NCI-H1436 (cell line): ENCODE data around the gene SPATA6.
"Not testable (repeated sequence)": the region's sequence is repeated elsewhere in the genome, so short reads cannot be mapped to it uniquely, and the experiment has no call there.

ENCODE experiments used
- DNase-seq: peaks from one replicate; lab custom pipeline; 2025; lab: John Stamatoyannopoulos, UW

The SPATA6 gene

DNA sequence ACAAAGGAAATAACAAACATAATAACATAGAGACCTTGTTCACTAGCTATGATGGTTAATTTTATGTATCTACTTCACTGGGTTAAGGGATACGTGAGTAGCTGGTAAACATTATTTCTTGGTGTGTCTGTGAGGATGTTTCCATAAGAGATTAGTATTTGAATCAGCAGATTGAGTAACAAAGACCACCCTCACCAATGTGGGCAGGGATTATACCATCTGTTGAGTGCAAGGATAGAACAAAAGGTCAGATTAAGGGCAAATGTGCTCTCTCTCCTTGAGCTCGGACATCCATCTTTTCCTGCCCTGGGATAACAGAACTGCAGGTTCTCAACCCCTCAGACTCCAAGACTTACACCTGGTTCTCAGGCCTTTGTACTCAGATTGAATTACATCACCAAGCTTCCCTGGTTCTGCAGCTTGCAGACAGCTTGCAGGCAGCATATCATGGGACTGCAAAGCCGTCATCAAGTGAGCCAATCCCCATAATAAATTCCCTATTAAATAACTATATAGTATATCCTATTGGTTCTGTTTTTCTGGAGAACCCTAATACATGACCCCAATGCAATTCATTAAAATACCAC lies 9.2 kb downstream of the SPATA6 start:
- DNase-seq = no peak

DNA sequence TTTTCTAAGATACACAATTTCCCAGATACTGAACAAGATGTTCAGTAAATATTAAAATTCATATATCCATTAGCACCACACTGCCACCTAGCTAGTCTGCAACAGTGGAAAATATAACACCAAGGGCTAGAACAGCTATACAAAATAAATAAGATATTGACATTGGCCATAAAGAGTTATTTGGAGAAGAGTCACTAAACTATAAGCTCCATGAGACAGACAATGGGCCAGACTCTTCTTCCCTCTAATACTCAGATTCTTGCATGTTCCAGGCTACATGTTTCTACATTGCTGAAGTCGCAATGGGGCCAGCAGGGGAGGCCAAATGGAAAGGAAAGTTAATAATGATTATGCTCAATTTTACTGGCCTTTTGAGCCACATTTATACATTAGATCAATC lies 21.5 kb downstream of the SPATA6 start:
- no peak for DNase-seq

DNA sequence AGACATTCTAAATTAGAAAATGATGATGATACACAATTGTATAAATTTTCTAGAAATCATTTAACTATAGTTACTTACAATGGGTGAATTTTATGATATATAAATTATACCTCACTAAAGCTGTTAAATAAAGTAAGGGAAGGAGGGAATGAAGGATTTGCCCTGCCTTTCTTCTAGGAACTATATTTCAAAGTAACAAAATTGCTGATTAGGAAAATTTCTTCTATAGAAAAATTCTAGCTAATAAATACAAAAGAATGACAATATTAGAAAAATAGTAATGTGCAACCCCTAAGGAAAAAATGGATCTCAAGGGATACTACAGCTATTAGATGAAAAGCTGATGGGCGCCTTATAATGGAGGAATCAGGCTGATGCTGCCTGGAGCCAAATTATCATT lies 23.1 kb downstream of the SPATA6 start:
- DNase-seq = no peak

DNA sequence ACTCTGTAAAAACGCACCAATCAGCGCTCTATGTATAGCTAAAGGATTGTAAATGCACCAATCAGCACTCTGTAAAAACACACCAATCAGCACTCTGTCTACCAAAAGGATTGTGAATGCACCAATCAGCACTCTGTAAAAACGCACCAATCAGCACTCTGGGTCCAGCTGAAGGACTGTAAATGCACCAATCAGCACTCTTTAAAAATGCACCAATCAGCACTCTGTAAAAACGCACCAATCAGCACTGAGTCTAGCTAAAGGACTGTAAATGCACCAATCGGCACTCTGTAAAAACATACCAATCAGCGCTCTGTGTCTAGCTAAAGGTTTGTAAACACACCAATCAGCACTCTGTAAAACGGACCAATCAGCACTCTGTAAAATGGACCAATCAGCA lies 27.8 kb downstream of the SPATA6 start:
- DNase-seq = not testable (repeated sequence)

DNA sequence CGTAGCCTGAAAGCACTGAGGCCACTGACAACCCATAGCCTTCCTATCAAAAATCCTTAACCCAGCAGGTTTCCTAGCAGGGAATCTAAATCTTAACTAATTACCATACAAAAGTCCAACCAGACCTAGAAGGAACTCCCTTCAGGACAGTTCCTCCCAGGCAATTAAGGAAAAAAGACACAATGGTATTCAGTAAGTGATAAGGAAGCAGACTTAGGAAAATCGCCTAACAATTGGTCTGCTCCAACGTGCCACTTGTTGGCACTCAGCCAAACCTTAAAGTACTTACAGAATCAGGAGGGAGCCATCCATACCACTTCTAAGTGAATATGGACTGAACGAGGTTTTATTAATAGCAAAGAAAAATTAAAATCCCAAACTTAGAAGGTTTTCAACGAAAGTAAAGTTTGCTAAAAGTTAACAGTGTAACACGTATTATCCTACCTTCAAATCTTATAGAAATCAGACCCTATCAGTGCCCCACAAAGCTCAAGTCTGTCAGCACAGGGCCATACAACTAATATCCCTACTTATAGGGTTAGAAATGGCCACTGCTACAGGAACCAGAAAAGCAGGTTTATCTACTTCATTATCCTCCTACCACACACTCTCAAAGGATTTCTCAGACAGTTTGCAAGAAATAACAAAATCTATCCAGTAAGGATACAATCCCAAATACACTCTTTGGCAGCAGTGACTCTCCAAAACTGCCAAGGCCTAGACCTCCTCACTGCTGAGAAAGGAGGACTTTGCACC lies 29.0 kb downstream of the SPATA6 start:
- DNase-seq = no peak

DNA sequence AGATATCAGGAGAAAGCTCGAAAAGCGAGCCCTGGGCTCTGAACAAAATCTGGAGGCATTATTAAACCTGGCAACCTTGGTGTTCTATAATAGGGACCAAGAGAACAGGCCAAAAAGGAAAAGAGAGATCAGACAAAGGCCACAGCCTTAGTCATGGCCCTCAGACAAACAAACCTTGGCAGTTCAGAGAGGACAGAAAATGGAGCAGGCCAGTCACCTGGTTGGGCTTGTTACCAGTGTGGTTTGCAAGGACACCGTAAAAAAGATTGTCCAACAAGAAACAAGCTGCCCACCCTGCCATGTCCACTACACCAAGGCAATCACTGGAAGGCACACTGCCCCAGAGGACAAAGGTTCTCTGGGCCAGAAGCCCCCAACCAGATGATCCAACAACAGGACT lies 31.2 kb downstream of the SPATA6 start:
- not testable (repeated sequence) for DNase-seq

DNA sequence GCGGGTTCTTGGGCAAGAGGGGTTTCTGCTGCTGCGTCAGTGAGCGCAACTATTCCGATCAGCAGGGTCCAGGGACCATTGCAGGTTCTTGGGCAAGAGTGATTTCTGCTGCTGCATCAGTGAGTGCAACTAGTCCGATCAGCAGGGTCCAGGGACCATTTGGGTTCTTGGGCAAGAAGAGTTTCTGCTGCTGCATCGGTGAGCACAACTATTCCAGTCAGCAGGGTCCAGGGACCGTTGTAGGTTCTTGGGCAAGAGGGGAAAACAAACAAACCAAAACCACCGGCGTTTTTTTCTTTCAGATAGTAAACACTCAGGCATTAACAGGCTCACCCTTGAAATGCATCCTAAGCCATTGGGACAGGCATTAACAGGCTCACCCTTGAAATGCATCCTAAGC lies 32.6 kb downstream of the SPATA6 start:
- no peak for DNase-seq

DNA sequence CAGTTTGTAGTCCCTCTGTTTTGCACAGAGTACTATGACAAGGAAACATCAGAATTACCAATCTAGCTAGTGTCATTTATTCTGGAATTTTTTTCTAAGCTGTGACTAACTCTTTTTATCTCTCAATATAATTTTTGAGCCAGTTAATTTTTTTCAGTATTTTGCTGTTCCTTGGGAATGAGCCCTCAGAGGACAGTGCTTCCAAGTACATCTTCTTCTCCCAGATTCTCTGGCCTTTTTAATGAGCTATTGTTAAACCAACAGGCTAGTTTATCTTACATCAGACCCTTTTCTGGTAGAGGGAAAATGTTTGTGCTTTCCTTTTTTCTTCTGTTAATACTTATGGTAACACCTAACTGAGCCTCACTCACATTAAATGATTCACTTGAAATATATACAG lies 34.6 kb downstream of the SPATA6 start:
- DNase-seq = not testable (repeated sequence)

DNA sequence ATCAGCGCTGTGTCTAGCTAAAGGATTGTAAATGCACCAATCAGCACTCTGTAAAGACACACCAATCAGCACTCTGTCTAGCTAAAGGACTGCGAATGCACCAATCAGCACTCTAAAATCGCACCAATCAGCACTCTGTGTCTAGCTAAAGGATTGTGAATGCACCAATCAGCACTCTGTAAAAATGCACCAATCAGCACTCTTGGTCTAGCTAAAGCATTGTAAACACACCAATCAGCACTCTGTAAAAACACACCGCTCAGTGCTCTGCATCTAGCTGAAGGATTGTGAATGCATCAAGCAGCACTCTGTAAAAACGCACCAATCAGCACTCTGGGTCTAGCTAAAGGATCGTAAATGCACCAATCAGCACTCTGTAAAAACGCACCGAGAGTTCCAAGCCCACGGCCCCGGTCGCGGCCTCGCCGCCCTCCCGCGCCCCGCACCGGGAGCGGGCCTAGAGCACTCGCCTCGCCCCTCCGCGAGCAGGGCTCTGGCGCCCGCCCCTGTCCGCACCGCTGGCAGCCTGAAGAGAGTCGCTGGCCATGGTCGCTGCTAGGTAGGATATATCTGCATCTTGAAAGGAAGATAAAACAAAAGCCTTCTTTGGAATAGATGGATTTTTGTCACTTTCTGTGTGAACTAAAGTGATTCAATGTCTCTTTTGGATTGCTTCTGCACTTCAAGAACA lies 36.5 kb downstream of the SPATA6 start:
- not testable (repeated sequence) for DNase-seq

DNA sequence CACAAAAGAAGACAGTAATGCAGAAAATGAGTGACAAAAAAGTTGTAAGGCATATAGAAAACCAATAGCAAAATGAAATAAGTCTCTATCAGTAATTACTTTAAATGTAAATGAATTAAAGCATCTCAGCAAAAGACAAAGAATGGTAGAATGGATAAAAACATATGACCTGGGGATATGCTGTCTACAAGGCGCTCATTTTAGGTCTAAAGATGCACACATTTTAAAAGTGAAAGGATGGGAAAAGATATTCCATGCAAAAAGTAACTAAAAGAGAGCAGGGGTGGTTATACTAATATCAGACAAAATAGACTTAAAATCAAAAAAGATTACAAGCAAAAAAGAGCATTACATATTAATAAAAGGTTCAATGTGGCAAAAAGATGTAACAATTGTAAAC lies 41.2 kb downstream of the SPATA6 start:
- DNase-seq = no peak

DNA sequence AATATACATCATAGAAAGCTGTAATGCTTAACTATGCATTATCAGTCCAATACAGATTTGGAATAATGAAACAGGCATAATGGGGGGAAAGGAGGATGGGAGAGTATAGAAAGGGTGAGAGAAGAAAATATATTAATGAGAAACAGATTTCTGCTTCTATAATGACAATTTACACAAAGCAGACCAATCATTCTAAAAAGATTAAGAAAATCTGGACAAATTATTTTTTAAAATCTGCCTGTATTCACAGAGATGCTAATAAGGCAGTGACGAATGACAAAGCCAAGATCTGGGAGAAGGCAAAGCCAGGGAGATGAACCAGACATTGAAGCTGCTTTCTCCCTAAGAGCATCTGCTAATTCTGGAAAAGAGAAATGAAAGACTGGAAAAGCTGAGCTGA lies 50.0 kb downstream of the SPATA6 start:
- no peak for DNase-seq

DNA sequence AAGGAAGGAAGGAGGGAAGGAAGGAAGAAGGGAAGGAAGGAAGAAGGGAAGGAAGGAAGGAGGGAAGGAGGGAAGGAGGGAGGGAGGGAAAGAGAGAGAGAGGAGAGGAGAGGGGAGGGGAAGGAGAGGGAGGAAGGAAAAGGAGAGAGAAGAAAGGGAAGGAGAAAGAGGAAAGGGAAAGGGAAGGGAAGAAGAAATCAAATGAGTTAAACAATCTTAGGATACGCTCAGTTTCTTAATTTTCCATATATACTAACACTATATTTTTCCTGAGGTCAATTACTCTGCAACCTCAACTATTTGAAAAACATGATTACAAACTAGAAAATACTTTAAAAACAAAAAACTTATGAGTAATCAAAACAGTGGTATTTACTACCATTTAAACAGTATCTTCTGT lies 53.3 kb downstream of the SPATA6 start:
- no peak for DNase-seq

DNA sequence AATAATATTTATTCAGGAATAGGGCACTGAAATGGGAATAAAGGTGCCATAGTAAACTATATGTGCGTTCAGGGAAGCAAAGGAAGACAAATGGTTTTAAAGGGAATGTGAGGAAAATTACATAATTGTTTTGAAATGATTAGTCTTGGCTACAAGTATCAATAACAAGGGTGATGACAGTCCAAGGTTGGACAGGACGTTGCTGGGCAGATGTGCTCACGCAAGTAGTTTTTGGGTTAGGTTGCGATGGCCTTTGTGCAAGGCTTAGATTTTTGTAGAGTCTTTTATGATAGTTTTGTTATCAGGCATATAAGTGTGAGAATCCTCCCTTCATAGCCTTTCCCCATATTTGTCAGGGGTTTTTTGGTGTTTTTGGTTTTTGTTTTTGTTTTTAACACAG lies 57.0 kb downstream of the SPATA6 start:
- no peak for DNase-seq

DNA sequence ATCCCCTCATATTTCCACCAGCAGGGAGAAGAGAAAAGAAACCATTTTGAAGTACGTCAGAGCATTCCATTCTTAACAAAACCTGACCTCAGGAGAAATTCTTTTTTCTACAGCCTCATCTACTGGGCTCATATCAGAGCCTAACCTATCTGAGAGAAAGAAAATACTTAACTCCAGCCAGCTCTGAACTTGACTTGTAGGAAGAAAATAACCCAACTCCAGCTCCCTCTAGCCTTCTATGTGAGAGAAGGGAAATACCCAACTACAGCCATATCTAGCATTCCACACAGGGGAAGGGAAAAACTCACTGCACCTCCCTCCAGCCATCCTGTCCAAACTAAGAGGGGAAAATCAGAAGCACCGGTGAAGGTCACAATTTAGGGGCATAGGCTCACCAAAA lies 57.7 kb downstream of the SPATA6 start:
- no peak for DNase-seq

DNA sequence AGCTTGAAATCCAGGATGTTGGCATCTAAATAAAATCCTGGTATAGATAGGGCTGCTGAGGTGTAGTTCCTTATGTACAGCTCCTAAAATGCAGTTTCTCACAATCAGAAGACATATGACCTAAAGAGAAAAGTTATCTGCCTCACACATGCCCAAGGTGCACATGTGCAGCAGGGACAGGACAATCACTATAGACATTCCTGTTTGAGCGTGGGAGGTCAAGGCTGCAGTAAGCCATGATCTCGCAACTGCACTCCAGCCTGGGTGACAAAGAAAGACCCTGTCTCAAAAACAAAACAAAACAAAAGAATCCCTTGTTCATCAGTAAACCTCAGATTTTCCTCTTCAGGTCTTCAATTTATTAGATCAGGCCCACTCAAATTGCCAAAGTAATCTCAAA lies 66.1 kb downstream of the SPATA6 start:
- DNase-seq = no peak

DNA sequence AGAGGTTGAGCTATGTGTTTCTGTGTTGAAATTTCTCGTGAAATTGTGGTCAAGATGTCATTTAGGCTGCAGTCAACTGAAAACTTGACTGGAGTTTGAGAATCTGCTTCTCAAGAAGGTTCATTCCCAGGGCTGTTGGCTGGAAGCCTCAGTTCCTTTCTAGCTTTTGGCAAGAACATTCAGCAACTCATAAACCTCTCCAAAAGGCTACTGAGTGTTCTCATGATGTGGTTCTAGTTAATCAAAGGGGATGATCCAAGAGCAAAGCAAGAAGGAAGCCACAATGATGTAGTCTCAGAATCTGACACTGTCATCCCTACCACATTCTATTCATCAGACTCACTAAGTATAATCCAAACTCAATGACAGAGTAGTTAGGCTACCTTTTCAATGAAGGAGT lies 66.6 kb downstream of the SPATA6 start:
- no peak for DNase-seq

DNA sequence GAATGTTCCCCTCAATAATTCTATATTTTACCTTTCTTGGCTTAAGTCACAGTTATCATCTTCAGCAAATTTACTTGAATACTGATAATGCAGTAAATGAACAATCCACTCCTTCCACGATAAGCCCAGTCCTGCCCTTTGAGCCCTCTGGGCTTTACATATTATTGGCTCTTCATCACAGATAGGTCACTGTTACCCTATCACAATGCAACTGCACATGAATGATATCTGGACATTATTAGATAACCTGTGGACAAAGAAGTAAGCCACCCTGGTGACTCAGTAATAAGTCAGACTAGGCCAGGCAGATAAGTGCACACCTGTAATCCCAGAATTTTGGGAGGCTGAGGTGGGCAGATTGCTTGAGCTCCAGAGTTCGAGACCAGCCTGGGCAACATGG lies 69.4 kb downstream of the SPATA6 start:
- no peak for DNase-seq

DNA sequence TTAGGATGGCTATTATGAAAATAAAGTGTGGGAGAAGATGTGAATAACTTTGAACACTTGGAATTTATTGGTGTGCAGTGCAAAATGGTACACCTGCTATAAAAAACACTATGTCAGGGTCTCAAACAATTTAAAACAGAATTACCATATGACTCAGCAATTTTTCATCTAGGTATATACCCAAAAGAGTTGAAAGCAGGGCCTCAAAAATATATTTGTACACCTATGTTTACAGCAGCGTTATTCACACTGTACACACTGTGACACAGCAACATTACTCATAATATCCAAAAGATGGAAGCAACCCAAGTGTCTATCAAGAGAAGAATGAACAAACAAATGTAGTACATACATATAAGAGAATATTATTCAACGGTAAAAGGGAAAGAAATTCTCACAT lies 75.8 kb downstream of the SPATA6 start:
- DNase-seq = no peak

DNA sequence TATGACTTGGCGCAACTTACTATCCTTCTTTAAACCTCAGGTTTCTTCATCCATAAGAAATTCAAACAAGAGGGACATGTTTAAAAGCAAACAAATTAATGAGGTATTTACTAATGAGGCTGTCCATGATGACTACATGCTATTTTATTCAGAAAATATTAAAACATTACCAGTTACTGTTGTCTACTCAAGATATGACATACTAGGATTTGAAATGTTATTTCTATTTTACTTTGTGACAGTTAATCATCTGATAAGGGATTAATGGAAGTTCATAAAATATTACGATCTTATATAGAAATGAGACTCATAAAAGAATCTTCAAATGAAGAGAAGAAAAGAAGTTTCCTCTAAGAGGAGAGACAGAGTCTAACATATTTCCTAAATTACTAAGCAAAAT lies 80.1 kb downstream of the SPATA6 start:
- DNase-seq = no peak

DNA sequence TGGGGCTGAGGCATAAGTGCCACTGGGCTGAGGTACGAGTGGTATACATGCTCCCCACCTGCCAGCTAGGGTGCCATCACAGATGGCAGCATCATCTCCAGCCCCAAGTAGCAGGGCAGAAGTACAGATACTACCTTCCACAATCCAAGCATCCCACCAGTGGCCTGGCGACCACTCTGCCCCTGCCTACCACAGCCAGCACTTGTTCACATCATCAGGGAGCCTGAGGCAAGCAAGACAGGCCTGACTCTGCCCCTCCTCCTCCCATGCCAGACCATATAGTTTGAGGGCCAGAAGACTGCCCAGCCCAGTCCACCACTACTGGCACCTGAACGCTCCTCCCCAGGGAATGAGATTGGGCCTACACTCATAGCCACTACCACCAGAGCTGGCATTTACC lies 84.6 kb downstream of the SPATA6 start:
- no peak for DNase-seq

DNA sequence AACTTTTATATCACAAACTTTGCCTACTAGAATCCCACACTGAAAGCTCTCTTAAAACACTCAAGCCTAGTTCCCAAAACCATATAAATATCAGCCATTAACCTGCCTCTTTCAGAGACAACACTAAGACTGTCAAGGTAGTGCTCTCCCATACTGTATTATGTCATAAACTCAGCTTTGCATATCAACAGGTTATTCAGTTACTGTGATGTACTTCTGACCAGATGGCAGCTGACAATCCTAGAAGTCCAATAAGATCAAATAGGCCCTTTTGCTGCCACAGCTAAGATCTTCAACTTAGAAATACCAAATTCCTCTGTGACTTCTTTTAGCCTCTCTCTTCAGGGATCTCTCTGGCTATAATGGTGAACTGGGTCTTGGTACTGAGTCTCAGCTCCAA lies 97.2 kb downstream of the SPATA6 start:
- DNase-seq = no peak

DNA sequence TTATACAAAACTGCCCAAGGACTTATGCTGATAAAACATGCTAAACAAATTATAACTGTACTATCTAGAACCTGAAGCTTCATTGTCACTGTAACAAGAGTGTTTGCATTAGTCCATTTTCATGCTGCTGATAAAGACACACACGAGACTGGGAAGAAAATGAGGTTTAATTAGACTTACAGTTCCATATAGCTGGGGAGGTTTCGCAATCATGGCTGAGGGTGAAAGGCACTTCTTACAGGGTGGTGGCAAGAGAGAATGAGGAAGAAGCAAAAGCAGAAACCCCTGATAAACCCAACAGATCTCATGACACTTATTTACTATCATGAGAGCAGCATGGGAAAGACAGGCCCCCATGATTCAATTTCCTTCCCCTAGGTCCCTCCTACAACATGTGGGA lies 100.4 kb downstream of the SPATA6 start:
- DNase-seq = no peak

DNA sequence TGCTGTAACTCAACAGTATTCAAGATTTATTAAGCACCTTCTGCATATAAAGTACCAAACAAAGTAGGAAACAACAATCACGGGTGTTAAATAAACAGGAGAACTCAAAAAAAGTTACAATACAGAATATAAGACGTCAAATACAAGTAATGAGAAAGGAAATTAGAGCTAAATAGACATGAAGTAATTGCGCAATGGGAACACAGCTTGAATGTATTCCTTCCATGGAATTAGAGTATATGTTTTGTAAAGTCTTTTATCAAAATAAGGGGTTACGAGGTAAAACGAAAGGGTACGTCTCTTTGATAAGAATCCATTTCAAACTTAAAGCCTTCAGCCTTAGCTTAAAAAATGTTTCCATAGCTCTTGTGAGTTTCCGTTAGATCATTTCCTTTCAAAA lies 109.1 kb downstream of the SPATA6 start:
- no peak for DNase-seq

DNA sequence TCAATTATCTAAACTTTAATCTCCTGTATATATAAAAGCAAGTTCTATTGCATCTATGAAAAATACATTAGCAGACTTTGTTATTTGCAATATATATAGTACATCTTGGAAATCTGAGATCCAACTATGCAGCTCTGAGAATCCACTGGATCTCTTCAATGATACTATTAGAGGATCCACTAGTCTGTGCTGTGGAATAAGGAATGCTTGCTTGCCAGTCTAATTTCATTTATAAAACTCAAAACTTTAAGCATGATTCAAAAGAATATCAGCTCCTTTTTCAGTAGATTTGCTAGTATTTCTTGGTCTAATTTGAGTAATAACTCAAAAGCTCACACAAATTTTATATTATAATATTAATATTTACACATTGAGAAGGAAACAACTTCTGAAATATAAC lies 115.1 kb downstream of the SPATA6 start:
- DNase-seq = no peak
